NCI-H1092 (cell line): Measurements from ENCODE around the gene NNMT.

Experiments used
- DNase-seq: peaks from one replicate; lab custom pipeline; 2025; lab: John Stamatoyannopoulos, UW

Gene NNMT

DNA sequence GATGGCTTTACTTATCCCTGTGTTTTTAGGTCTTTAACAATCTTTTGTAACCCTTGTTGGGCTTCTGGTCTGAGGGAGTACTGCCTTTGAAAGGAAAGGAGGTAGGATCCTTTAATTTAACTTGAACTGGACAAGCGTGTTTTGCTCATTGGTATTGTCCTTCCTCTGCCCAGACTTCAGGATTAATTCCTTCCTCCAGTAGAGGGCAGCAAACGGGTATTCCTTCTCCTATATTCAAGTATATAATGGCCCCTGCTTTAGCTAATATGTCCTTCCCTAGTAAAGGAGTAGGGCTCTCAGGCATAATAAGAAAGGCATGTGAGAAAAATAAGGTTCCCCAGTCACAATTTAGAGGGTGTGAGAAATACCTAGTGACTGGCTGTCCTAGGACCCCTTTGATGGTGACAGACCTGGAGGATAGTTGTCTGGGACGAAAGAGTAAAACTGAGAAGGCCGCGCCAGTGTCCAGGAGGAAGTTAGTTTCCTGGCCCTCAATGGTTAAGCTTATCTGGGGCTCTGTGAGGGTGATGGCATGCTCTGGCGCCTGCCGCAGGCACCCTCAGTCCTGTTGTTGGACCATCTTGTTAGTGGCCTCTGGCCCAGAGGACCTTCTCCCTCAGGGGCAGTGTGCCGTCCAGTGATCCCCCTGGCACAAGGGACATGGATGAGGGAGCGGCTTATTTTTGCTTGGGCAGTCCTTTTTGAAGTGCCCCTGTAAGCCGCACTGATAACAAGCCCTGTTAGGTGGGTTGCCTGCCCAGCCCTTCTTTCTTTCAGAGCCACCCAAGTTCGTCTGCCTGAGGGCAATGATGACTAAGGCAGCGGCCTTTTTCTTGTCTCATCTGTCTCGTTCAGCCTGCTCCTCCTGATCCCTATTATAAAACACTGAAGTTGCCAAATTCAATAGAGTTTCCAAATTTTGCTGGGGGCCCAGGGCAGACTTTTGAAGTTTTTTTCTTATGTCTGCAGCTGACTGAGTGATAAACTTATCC lies 52.3 kb downstream of the NNMT start:
- DNase-seq, result peak; percentile 14

DNA sequence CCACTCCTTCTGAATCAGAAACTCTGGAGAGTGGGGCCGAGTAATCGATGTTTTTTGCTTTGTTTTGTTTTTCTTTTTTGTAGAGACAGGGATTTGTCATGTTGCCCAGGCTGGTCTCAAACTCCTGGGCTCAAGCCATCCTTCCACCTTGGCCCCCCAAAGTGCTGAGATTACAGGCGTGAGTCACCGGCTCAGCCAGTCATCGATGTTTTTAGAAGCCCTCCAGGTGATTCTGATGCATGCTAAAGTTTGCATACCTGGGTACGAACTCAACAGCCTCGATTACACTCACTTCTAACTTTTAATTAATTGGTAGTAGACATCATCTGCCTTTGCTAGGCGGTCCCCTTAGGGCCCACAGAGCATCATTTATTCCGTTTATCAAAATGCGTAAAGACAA lies 53.8 kb downstream of the NNMT start:
- DNase-seq, result no peak

DNA sequence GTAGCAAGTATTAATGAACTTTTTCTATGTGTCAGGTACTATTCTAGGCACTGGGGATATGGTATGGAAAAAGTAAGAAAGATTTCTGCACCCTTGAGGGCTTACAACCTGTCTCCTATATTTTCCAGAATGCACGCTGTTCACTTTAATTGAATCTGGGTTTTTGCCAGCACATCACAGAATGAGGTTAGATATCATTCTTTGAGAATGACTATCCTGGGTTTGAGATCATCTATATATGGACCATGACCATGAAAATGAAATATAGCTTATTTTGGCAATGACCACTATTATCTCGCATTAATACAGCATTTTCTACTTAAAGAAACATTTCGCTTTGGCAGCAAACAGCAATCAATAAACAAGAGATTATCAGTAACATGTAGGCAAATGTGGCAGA lies 57.2 kb downstream of the NNMT start:
- DNase-seq, result no peak

DNA sequence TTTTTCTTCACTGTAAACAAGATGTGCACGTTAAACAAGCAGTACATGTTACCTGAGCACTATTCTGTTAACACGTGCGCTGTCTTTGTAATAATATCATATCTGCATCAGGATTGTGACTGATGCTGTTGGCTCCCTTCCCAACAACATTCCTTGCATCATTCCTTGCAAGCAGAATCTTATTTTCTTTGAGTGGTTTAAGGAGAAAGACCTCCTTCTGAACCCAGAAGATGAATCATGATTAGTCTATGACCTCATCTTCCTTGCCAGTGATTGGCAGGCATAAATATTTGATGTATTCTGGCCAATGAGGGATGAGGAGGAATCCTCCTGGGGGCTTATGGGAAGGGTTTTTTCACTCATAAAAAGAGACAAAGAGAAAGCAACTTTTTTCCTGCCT lies 57.9 kb downstream of the NNMT start:
- no peak for DNase-seq

DNA sequence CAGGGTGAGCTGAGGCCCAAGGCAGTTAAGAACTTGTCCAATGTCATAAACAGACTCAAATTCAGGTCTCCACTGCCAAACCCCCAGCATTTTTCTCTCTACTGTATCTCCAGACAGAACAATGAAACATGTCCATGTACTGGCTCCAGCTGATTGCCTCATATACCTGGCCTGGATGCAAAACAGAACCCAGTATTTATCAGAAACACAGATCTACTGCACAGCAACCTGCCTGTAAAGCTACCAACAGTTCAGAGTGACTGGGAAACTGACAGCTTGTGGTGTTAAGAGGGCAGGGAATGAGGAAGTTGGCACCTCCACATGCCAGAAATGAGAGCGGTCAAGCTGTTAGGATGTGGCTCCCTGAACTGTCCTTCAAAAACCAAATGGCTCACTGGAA lies 62.5 kb downstream of the NNMT start:
- no peak for DNase-seq

DNA sequence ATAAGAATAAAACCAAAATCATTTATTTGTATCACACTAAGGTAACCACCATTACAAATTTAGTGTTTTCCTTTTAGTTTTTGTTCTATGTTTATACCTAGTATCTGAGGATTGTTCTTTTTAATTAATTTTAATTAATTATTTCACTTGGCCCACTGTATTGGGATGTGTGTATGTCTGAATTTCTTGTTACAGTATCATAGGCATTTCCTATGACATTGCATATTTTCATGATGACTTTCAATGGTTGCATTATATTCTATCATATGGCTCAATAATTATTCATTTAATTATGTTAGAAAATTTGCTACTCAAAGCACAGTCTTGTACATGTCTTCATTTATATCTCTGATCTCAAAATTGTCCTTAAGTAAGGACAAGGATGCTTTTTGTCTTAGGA lies 63.1 kb downstream of the NNMT start:
- DNase-seq, result no peak

DNA sequence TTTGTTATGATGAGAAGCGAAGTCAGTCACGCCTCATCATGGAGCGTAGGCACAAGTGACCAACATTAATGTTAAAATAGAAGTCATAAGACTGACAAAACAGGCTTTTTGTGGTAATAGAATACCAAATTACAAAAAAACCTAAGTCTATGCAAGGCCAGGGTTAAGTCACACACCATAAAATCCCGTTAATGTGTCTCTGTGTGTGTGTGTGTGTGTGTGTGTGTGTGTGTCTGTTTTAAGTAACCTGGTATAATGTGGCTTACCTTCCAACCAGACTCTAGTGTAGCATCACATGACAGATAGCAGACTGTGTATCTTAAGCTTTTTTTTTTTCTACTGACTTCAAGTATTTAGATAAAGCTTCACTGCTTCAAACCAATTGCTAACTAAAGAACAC lies 66.1 kb downstream of the NNMT start:
- DNase-seq, result no peak

DNA sequence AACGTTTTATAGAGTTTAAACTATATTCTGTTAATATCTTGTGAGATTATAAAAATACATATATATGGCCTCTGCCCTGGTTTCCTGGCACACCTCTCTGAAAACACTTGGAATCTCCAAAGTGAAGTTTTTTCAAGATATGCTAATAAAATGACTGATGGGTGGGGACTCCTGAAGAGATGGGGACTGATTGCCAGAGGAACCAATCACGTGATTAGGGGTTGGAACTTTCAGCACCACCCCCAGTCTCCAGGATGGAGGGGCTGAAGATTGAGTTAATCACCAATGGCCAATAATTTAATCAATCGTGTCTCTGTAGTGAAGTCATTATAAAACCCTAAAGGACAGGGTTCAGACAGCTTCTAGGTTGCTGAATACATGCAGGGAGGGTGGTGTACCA lies 66.8 kb downstream of the NNMT start:
- no peak for DNase-seq
